ENCODE measurements around the gene PRND. TPM values are rescaled to one million over a fixed set of nuclear protein-coding genes. Genes with fewer than 3 reads are reported as not detected.

The PRND gene
- total RNA-seq, 4 donors from 2014 or later: not detected

DNA sequence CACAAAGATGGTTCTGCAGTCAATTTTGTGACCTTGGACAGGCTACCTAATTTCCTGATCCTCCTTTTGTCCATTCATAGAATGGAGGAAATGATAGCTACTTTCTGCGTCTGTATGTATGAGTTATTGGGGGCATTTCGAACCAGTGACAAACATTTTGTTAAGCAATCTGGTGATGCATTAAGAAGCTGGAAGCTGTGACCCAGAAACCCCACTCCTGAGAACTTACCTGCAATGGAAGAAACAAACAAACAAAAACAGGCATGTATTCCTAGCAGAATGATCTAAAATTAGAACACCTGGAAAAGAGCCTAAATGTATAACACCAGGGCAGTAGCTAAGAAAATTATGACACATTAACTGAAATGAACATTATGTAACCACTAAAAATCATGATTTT is 33.4 kb upstream of the PRND start:
- Histone ChIP-seq H3K4me1 (peaks cover 54% of the 10 kb centered on the region), H3K27me3 (no peaks in the 10 kb centered on the region), H3K27ac (no peak overlapping the region), H3K4me3 (no peak overlapping the region), H3K36me3 (peaks cover 4% of the 10 kb centered on the region), H3K9me3 (no peaks in the 10 kb centered on the region)
- peak in 1 of 2 donors; percentile 9 for DNase-seq (ENCODE audit: low spot score in 2 of 2)
- 45% methylated on average over 2 of the region's 2 CpGs for WGBS
- no peak for TF ChIP-seq EP300 (IDR thresholded peaks at IDR 0.05)

DNA sequence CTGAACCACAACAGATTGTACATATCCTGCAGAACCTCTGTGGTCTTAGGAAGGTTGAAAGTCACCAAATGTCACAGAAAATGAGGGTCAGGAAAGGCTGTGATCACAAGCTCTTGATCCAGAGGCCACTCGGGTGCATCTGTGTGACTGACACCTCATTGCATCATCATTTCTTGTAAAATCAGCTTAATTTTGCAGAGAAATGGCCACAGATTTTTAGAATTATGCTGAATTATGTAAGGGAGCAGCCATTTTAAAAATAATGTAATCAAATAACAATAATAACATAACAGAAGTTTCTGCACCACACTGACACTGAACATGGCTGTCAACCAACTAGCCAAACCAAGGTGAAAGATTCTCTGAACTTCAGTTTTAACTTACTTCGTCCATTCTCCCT is 32.5 kb upstream of the PRND start:
- WGBS: 41% methylated on average over 2 of the region's 2 CpGs
- DNase-seq (ENCODE audit: low spot score in 2 of 2): peak in 1 of 2 donors; percentile 26
- Histone ChIP-seq H3K4me3 (no peak overlapping the region), H3K36me3 (peaks cover 5% of the 10 kb centered on the region), H3K27me3 (no peaks in the 10 kb centered on the region), H3K4me1 (peaks cover 54% of the 10 kb centered on the region), H3K9me3 (no peaks in the 10 kb centered on the region), H3K27ac (peak overlapping the region; percentile 8)
- TF ChIP-seq EP300 (IDR thresholded peaks at IDR 0.05): no peak
- TF ChIP-seq, protein P1, sequence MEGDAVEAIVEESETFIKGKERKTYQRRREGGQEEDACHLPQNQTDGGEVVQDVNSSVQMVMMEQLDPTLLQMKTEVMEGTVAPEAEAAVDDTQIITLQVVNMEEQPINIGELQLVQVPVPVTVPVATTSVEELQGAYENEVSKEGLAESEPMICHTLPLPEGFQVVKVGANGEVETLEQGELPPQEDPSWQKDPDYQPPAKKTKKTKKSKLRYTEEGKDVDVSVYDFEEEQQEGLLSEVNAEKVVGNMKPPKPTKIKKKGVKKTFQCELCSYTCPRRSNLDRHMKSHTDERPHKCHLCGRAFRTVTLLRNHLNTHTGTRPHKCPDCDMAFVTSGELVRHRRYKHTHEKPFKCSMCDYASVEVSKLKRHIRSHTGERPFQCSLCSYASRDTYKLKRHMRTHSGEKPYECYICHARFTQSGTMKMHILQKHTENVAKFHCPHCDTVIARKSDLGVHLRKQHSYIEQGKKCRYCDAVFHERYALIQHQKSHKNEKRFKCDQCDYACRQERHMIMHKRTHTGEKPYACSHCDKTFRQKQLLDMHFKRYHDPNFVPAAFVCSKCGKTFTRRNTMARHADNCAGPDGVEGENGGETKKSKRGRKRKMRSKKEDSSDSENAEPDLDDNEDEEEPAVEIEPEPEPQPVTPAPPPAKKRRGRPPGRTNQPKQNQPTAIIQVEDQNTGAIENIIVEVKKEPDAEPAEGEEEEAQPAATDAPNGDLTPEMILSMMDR (IDR thresholded peaks at IDR 0.05): no peak
- TF ChIP-seq POLR2A (IDR thresholded peaks at IDR 0.05): no peak
- no peak for TF ChIP-seq POLR2AphosphoS5 (IDR thresholded peaks at IDR 0.05)

DNA sequence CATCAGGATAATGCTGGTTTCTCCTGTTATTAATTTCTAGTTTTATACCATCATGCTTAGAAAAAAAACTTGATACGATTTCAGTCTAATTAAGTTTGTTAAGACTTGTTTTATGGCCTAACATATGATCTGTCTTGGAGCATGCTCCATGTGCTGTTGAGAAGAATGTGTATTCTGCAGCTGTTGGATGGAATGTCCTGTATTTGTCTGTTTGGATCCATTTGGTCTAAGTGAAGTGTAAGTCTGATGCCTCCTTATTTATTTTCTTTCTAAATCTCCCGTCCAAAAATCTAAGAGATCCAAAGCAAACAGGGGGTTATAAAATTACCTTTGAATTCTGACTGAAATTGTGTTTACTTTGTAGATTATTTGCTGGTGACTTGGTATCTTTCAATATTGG is 30.0 kb upstream of the PRND start:
- Histone ChIP-seq H3K9me3 (no peaks in the 10 kb centered on the region), H3K4me1 (peaks cover 41% of the 10 kb centered on the region), H3K27me3 (no peaks in the 10 kb centered on the region), H3K27ac (no peak overlapping the region), H3K4me3 (no peak overlapping the region), H3K36me3 (peaks cover 5% of the 10 kb centered on the region)
- TF ChIP-seq EP300 (IDR thresholded peaks at IDR 0.05): no peak
- TF ChIP-seq, protein P1 (IDR thresholded peaks at IDR 0.05): no peak
- no peak for TF ChIP-seq POLR2AphosphoS5 (IDR thresholded peaks at IDR 0.05)
- no peak for TF ChIP-seq POLR2A (IDR thresholded peaks at IDR 0.05)
- DNase-seq (ENCODE audit: low spot score in 2 of 2): no peak
- 23% methylated on average over 2 of the region's 2 CpGs for WGBS

DNA sequence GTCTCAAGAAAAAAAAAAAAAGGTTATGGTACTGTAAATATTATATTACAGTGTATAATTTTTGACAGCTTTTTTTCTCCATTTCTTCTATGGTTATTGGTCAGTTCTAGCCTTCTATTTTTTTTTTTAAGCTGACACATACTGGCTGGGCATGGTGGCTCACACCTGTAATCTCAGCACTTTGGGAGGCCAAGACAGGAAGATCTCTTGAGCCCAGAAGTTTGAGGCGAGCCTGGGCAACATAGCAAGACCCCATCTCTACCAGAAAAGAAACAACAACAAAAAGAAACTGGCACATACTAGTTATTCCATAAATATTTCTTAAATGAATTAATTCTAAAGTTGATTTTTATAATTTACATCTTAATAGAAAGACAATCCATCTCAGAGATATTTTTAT is 27.6 kb upstream of the PRND start:
- Histone ChIP-seq H3K4me1 (peaks cover 21% of the 10 kb centered on the region), H3K27me3 (no peaks in the 10 kb centered on the region), H3K36me3 (peaks cover 8% of the 10 kb centered on the region), H3K9me3 (no peaks in the 10 kb centered on the region), H3K4me3 (no peak overlapping the region), H3K27ac (no peak overlapping the region)
- no peak for DNase-seq (ENCODE audit: low spot score in 2 of 2)
- no peak for TF ChIP-seq POLR2A (IDR thresholded peaks at IDR 0.05)
- TF ChIP-seq POLR2AphosphoS5 (IDR thresholded peaks at IDR 0.05): no peak
- TF ChIP-seq, protein P1 (IDR thresholded peaks at IDR 0.05): no peak
- no peak for TF ChIP-seq EP300 (IDR thresholded peaks at IDR 0.05)
- 98% methylated on average over 1 of the region's 1 CpG for WGBS

DNA sequence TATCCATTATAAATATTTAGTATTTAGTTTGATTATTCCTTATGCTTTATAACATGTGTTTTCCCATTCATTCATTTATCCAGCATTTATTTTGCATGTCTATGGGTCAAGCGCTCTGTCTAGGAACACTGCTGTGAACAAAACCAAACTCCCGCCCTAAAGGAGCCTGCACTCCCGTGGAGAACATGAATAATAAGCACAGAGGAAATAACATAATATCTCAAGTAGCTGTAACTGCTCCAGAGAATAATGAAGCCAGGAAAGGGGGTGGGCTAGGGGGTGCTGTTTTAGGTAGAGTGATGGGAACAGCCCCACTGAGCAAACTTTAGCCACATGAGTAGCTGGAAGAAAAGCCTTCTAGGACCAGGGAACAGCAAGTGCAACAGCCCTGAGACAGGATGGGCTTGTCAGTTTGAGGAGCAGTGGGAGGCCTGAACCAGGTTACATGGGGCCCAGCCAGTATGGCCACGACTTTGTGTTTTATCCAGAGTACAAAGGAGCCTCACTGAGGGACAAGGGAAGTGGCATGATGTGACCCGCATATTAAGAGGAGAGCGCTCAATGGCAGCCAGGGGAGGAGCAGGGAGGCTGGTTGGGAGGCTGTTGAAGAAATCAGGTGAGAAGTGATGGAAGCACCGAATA is 24.4 kb upstream of the PRND start:
- H3K36me3 ChIP-seq: peaks cover 25% of the 10 kb centered on the region
- H3K27me3 ChIP-seq: no peaks in the 10 kb centered on the region
- H3K4me1 ChIP-seq: no peaks in the 10 kb centered on the region
- 84% methylated on average over 7 of the region's 7 CpGs for WGBS
- TF ChIP-seq POLR2AphosphoS5 (IDR thresholded peaks at IDR 0.05): no peak
- TF ChIP-seq POLR2A (IDR thresholded peaks at IDR 0.05): no peak
- TF ChIP-seq EP300 (IDR thresholded peaks at IDR 0.05): no peak
- TF ChIP-seq, protein P1 (IDR thresholded peaks at IDR 0.05): no peak
- H3K27ac ChIP-seq: no peak overlapping the region
- no peak for DNase-seq (ENCODE audit: low spot score in 2 of 2)
- no peaks in the 10 kb centered on the region for H3K9me3 ChIP-seq
- no peak overlapping the region for H3K4me3 ChIP-seq

DNA sequence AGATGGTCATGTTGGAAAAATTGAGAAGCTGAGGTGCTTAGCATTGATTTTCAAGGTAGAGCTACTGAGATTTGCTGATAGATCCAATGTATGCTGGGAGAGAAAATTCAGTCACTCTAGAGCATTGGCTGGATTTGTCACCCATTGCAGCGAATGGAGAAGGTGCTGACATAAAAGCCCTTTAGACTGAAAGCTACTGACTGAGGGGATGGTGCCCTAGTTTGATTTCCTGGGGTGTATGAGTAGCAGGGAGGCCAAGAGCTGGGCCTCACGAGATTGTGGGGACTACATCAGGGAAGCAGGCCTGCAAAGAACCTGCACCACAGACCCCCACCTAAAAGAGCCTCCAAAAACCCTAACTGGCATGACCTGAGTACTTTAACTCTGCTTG is 23.9 kb upstream of the PRND start:
- Histone ChIP-seq H3K4me1 (no peaks in the 10 kb centered on the region), H3K27ac (no peak overlapping the region), H3K9me3 (no peaks in the 10 kb centered on the region), H3K36me3 (peaks cover 25% of the 10 kb centered on the region), H3K4me3 (no peak overlapping the region), H3K27me3 (no peaks in the 10 kb centered on the region)
- WGBS: 77% methylated on average over 2 of the region's 2 CpGs
- no peak for DNase-seq (ENCODE audit: low spot score in 2 of 2)
- no peak for TF ChIP-seq EP300 (IDR thresholded peaks at IDR 0.05)
- TF ChIP-seq, protein P1 (IDR thresholded peaks at IDR 0.05): no peak
- TF ChIP-seq POLR2A (IDR thresholded peaks at IDR 0.05): no peak
- TF ChIP-seq POLR2AphosphoS5 (IDR thresholded peaks at IDR 0.05): no peak

All from suprapubic skin (tissue), 4 donors.